HL-60 (cell line): ENCODE data around the gene CLCN4.

Experiments used
- DNase-seq, 2 experiments: peaks; one replicate each; pipeline ENCODE4 v3.0.0-alpha.2; 2010 to 2020; ENCODE audit warnings: low read depth in 1 of 2, low spot score in 1 of 2
- H3K27ac ChIP-seq: fragments of 250-450 bp; sonication (Bioruptor Pico); replicated peaks from 2 replicates; pipeline ENCODE4 v1.5.1; 2020; ENCODE audit warnings: mild to moderate bottlenecking, moderate library complexity
- H3K27me3 ChIP-seq: fragments of 250-450 bp; sonication (Bioruptor Pico); 2 replicates; pipeline ENCODE4 v1.5.1; 2021; ENCODE audit warnings: mild to moderate bottlenecking, moderate library complexity; ENCODE audit not compliant: insufficient read depth, poor library complexity, severe bottlenecking
- H3K4me3 ChIP-seq: replicated peaks from 2 replicates; pipeline ENCODE4 v1.5.1; 2011; ENCODE audit warnings: mild to moderate bottlenecking, control low read depth, low read length; ENCODE audit not compliant: insufficient read depth
- GABPA ChIP-seq: IDR thresholded peaks from 2 replicates; pipeline ENCODE4 v1.6.1; 2012; ENCODE audit warnings: low read depth
- POLR2AphosphoS5 ChIP-seq: IDR thresholded peaks from 2 replicates; pipeline ENCODE4 v1.6.1; 2012; ENCODE audit warnings: low read depth
- SPI1 ChIP-seq: IDR thresholded peaks from 2 replicates; pipeline ENCODE4 v1.6.1; 2012; ENCODE audit warnings: low read depth, mild to moderate bottlenecking, borderline replicate concordance
- TF ChIP-seq, protein P1 (sequence below): IDR thresholded peaks from one replicate; pipeline ENCODE4 v1.5.1; 2011; ENCODE audit warnings: low read length, control low read depth, inconsistent platforms; ENCODE audit not compliant: insufficient read depth
- TF ChIP-seq, protein P2 (sequence below): IDR thresholded peaks from 2 replicates; pipeline ENCODE4 v1.6.1; 2012; ENCODE audit warnings: low read depth; ENCODE audit not compliant: insufficient replicate concordance

Gene CLCN4

DNA sequence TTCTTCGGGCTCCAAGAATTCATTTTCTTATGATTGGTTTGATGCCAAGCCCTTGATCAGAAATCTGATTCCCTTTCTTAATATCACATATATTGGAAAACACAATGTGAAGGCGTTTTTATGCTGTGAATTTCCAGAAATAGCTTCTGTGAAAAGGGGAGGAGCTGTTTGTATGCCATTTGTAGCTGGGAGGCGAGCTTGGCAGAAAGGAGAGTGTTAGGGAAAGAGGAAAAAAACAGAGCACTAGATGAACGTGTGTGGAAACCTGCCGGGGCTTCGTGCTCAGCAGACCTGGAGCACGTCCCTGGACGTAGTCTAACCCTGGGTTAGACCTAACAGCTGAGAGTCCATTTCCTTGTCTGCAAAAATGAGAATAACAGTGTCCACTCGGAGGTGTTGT is 3.4 kb downstream of the CLCN4 start:
- H3K27ac ChIP-seq: no peak overlapping the region
- no peak for DNase-seq
- H3K4me3 ChIP-seq: no peak overlapping the region
- TF ChIP-seq, protein P1, sequence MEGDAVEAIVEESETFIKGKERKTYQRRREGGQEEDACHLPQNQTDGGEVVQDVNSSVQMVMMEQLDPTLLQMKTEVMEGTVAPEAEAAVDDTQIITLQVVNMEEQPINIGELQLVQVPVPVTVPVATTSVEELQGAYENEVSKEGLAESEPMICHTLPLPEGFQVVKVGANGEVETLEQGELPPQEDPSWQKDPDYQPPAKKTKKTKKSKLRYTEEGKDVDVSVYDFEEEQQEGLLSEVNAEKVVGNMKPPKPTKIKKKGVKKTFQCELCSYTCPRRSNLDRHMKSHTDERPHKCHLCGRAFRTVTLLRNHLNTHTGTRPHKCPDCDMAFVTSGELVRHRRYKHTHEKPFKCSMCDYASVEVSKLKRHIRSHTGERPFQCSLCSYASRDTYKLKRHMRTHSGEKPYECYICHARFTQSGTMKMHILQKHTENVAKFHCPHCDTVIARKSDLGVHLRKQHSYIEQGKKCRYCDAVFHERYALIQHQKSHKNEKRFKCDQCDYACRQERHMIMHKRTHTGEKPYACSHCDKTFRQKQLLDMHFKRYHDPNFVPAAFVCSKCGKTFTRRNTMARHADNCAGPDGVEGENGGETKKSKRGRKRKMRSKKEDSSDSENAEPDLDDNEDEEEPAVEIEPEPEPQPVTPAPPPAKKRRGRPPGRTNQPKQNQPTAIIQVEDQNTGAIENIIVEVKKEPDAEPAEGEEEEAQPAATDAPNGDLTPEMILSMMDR: no peak
- TF ChIP-seq POLR2AphosphoS5: no peak
- TF ChIP-seq, protein P2, sequence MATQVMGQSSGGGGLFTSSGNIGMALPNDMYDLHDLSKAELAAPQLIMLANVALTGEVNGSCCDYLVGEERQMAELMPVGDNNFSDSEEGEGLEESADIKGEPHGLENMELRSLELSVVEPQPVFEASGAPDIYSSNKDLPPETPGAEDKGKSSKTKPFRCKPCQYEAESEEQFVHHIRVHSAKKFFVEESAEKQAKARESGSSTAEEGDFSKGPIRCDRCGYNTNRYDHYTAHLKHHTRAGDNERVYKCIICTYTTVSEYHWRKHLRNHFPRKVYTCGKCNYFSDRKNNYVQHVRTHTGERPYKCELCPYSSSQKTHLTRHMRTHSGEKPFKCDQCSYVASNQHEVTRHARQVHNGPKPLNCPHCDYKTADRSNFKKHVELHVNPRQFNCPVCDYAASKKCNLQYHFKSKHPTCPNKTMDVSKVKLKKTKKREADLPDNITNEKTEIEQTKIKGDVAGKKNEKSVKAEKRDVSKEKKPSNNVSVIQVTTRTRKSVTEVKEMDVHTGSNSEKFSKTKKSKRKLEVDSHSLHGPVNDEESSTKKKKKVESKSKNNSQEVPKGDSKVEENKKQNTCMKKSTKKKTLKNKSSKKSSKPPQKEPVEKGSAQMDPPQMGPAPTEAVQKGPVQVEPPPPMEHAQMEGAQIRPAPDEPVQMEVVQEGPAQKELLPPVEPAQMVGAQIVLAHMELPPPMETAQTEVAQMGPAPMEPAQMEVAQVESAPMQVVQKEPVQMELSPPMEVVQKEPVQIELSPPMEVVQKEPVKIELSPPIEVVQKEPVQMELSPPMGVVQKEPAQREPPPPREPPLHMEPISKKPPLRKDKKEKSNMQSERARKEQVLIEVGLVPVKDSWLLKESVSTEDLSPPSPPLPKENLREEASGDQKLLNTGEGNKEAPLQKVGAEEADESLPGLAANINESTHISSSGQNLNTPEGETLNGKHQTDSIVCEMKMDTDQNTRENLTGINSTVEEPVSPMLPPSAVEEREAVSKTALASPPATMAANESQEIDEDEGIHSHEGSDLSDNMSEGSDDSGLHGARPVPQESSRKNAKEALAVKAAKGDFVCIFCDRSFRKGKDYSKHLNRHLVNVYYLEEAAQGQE: no peak
- TF ChIP-seq GABPA: no peak
- TF ChIP-seq SPI1: no peak
- H3K27me3 ChIP-seq: no peaks in the 10 kb centered on the region

DNA sequence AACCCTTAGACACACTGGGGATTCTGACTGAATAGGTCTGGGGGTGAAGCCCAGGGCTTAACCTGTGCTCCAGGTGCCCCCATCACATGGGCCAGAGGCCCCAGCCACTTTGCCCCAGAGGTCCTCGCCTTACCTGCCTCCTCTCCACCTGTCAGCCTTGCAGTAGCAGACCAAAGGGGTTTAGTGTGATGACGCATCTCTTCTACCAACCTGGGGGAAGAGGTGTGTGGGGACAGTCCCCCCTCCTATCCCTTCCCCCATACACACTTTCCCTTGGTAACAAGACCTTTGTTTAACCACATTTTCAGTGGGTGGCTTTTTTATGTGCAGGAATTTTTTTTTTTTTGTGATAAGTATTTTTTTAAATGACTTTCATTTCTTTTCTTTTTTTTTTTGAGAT is 6.3 kb downstream of the CLCN4 start:
- no peak overlapping the region for H3K27ac ChIP-seq
- TF ChIP-seq POLR2AphosphoS5 (no peak), SPI1 (no peak), GABPA (no peak)
- TF ChIP-seq, protein P2: no peak
- TF ChIP-seq, protein P1: no peak
- no peak overlapping the region for H3K4me3 ChIP-seq
- no peaks in the 10 kb centered on the region for H3K27me3 ChIP-seq
- DNase-seq: no peak

DNA sequence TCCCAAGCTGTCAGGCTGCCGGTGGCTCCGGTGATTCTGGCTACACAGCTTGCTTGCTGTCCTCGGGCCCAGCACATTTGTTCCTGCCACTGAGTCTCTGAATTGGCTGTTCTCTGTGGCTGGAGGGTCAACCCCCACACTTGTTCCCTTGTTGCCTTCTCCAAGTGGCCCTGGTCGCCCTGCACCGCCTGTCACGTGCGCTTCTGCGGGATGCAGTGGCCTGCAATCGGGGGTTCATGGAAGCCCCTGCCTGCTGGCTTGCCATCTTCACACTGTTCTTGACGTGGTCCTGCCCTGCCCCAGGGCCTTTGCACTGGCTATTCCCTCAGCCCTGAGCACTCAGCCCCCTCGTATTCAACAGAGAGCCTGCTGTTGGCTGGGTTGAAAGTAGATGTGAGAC is 8.1 kb downstream of the CLCN4 start:
- no peaks in the 10 kb centered on the region for H3K27me3 ChIP-seq
- DNase-seq: no peak
- TF ChIP-seq SPI1 (no peak), POLR2AphosphoS5 (no peak), GABPA (no peak)
- TF ChIP-seq, protein P1: no peak
- TF ChIP-seq, protein P2: no peak
- H3K27ac ChIP-seq: peak overlapping the region; percentile 49
- H3K4me3 ChIP-seq: no peak overlapping the region
